ENCODE data around the gene HECTD1. TPM values are rescaled to one million over a fixed set of nuclear protein-coding genes. Genes with fewer than 3 reads are reported as not detected.

HECTD1 gene
- total RNA-seq, 3 donors from 2014 or later (not counting 1 experiment from before 2014, with no cell fraction given) = 162 to 202 (median 179) TPM

- H3K27me3 Mint-ChIP-seq (ENCODE audit: low read depth in 2 of 2) = no peaks in the 10 kb centered on the region
- peak overlapping the region in 1 of 2 donors; percentile 11 for H3K27ac Mint-ChIP-seq
- H3K4me3 Mint-ChIP-seq = no peak overlapping the region
- Histone ChIP-seq H3K9me3 (ENCODE audit: control insufficient read depth, insufficient read depth, low read length) (no peaks in the 10 kb centered on the region), H3K27me3 (ENCODE audit: control insufficient read depth, insufficient read depth, low read length) (no peaks in the 10 kb centered on the region), H3K4me3 (ENCODE audit: low read length) (no peak overlapping the region), H3K4me1 (ENCODE audit: control insufficient read depth, insufficient read depth, low read length) (no peaks in the 10 kb centered on the region), H3K36me3 (ENCODE audit: control insufficient read depth, insufficient read depth, low read length) (peaks cover 18% of the 10 kb centered on the region), H3K27ac (ENCODE audit: low read length) (no peak overlapping the region)
- DNase-seq (no peak), ATAC-seq (no peak)
- H3K9me3 Mint-ChIP-seq = no peaks in the 10 kb centered on the region
- no peaks in the 10 kb centered on the region for H3K36me3 Mint-ChIP-seq
- no peak for TF ChIP-seq CTCF (IDR thresholded peaks at IDR 0.05)
- intact Hi-C loops (cut with micrococcal nuclease) = no loop called here
- H3K4me1 Mint-ChIP-seq = peaks cover 0 to 10% of the 10 kb centered on the region in 2 donors
- WGBS (ENCODE audit: insufficient coverage) = 98% methylated on average over 3 of the region's 3 CpGs
Observed at GRCh38 chr14:31180299-31181051, 27.1 kb downstream of the HECTD1 start.

- no peak for TF ChIP-seq CTCF (IDR thresholded peaks at IDR 0.05)
- H3K27me3 ChIP-seq (ENCODE audit: control insufficient read depth, insufficient read depth, low read length) = no peaks in the 10 kb centered on the region
- peaks cover 0 to 4% of the 10 kb centered on the region in 2 donors for H3K4me1 Mint-ChIP-seq
- H3K27ac ChIP-seq (ENCODE audit: low read length) = no peak overlapping the region
- no peak overlapping the region for H3K4me3 ChIP-seq (ENCODE audit: low read length)
- peaks cover 68% of the 10 kb centered on the region for H3K36me3 ChIP-seq (ENCODE audit: control insufficient read depth, insufficient read depth, low read length)
- H3K4me1 ChIP-seq (ENCODE audit: control insufficient read depth, insufficient read depth, low read length) = no peaks in the 10 kb centered on the region
- WGBS (ENCODE audit: insufficient coverage) = 94% methylated on average over 2 of the region's 4 CpGs
- H3K27me3 Mint-ChIP-seq (ENCODE audit: low read depth in 2 of 2) = no peaks in the 10 kb centered on the region
- no peaks in the 10 kb centered on the region for H3K9me3 Mint-ChIP-seq
- intact Hi-C loops (cut with micrococcal nuclease) = no loop called here
- peaks cover 14% of the 10 kb centered on the region for H3K36me3 Mint-ChIP-seq
- H3K27ac Mint-ChIP-seq = no peak overlapping the region
- no peaks in the 10 kb centered on the region for H3K9me3 ChIP-seq (ENCODE audit: control insufficient read depth, insufficient read depth, low read length)
- H3K4me3 Mint-ChIP-seq = no peak overlapping the region
- no peak for ATAC-seq
- no peak for DNase-seq
Observed at GRCh38 chr14:31174433-31174832, 33.2 kb downstream of the HECTD1 start.

GRCh38 chr14:31173120-31173837, 34.3 kb downstream of the HECTD1 start:
- Mint-ChIP-seq H3K4me3 (no peak overlapping the region), H3K27me3 (ENCODE audit: low read depth in 2 of 2) (no peaks in the 10 kb centered on the region), H3K9me3 (no peaks in the 10 kb centered on the region), H3K27ac (no peak overlapping the region), H3K36me3 (peaks cover 17% of the 10 kb centered on the region), H3K4me1 (peaks cover 0 to 4% of the 10 kb centered on the region in 2 donors)
- Histone ChIP-seq H3K9me3 (ENCODE audit: control insufficient read depth, insufficient read depth, low read length) (no peaks in the 10 kb centered on the region), H3K27ac (ENCODE audit: low read length) (no peak overlapping the region), H3K27me3 (ENCODE audit: control insufficient read depth, insufficient read depth, low read length) (no peaks in the 10 kb centered on the region), H3K36me3 (ENCODE audit: control insufficient read depth, insufficient read depth, low read length) (peaks cover 73% of the 10 kb centered on the region), H3K4me1 (ENCODE audit: control insufficient read depth, insufficient read depth, low read length) (no peaks in the 10 kb centered on the region), H3K4me3 (ENCODE audit: low read length) (no peak overlapping the region)
- ATAC-seq = no peak
- DNase-seq = no peak
- intact Hi-C loops (cut with micrococcal nuclease) = no loop called here
- no peak for TF ChIP-seq CTCF (IDR thresholded peaks at IDR 0.05)
- 97% methylated on average over 13 of the region's 15 CpGs for WGBS (ENCODE audit: insufficient coverage)
